GM06990 (cell line): ENCODE data around the gene GPC1.

Experiments
- DNase-seq: peaks from one replicate; pipeline ENCODE4 v3.0.0-alpha.2; 2011; ENCODE audit not compliant: insufficient read length; ENCODE audit errors: extremely low read depth
- H3K27me3 ChIP-seq: replicated peaks from 2 replicates; pipeline ENCODE4 v1.6.0; 2011; ENCODE audit warnings: low read length; ENCODE audit not compliant: control insufficient read depth, insufficient read depth
- H3K36me3 ChIP-seq: 2 replicates; pipeline ENCODE4 v1.5.1; 2011; ENCODE audit warnings: low read length; ENCODE audit not compliant: control insufficient read depth, insufficient read depth
- H3K4me3 ChIP-seq: replicated peaks from 2 replicates; pipeline ENCODE4 v1.5.1; 2011; ENCODE audit warnings: low read depth, mild to moderate bottlenecking, control low read depth, low read length
- CTCF ChIP-seq: IDR thresholded peaks from 2 replicates; pipeline ENCODE4 v1.5.1; 2011; ENCODE audit warnings: low read length, control low read depth, mild to moderate bottlenecking, inconsistent platforms; ENCODE audit not compliant: insufficient read depth, poor library complexity, severe bottlenecking

GPC1 gene

GRCh38 chr2:240389302-240389805 lies 46.1 kb upstream of the GPC1 start:
- no peaks in the 10 kb centered on the region; the same call in 1 of the 2 replicates for H3K27me3 ChIP-seq
- no peak for TF ChIP-seq CTCF
- no peak for DNase-seq
- H3K4me3 ChIP-seq: no peak overlapping the region
- no peaks in the 10 kb centered on the region for H3K36me3 ChIP-seq

- no peak for DNase-seq
- Histone ChIP-seq H3K4me3 (no peak overlapping the region), H3K27me3 (no peaks in the 10 kb centered on the region; the same call in 1 of the 2 replicates)
Measured at GRCh38 chr2:240390091-240391073, 45.1 kb upstream of the GPC1 start.

DNA sequence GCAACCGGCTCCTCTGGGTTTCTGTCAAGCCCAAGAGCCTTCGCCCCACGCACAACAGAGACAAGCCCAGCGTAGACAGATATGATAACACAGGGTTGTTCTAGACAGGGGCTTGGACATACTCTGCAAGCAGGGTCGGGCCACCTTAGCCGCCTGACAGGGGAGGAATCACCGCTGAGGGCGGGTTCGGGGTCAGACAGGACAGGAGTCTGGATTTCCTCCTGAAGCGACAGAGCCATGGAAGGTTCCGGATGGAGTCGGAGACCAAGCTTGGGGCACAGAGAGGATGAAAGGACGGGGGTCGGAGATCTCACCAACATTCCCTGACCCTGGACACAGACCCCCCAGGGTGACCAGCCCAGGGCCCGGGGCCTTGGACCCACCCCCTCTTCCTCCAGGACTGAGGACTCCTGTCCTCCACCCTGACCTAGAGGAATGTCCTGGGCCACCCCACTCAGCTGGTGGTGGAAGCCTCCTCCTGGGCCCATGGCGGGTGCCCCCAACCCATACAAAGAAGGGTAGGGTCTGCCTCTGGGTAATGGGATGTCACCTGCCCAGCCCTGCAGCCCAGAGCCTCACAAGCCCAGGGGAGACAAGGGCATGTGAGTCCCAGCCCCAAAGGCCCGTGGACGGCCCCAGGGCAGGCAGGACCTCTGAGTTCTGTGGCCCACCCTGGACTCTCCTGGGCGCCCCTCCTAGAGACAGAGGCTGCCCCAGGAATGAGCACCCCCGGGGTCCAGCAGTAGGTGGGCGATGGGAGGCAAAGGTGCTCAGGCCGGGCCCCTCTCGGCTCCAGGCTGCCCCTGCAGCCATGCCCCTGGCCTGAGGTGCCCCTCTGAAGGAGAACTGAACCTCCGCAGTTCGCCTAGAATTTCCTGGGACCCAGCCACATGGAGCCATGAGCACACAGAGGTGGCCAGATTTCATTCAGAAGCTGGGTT lies 44.1 kb upstream of the GPC1 start:
- TF ChIP-seq CTCF: no peak
- no peak overlapping the region for H3K4me3 ChIP-seq
- H3K27me3 ChIP-seq: no peaks in the 10 kb centered on the region; the same call in 1 of the 2 replicates
- H3K36me3 ChIP-seq: no peaks in the 10 kb centered on the region
- DNase-seq: no peak

More at GRCh38 chr2:240390091-240391073, 45.1 kb upstream of the GPC1 start:
- no peaks in the 10 kb centered on the region for H3K36me3 ChIP-seq
- TF ChIP-seq CTCF: no peak

GRCh38 chr2:240392084-240392947 lies 43.1 kb upstream of the GPC1 start:
- no peaks in the 10 kb centered on the region; the same call in 1 of the 2 replicates for H3K27me3 ChIP-seq
- H3K4me3 ChIP-seq: no peak overlapping the region
- no peaks in the 10 kb centered on the region for H3K36me3 ChIP-seq
- TF ChIP-seq CTCF: no peak
- no peak for DNase-seq
